ENCODE data around the gene PRR3. TPM values are rescaled to one million over a fixed set of nuclear protein-coding genes. Genes with fewer than 3 reads are reported as not detected.

PRR3 gene
- total and polyA plus RNA-seq, 2 of the 4 experiments (the other 2 are of a cell fraction) = 7.2 to 17.3 TPM

DNA sequence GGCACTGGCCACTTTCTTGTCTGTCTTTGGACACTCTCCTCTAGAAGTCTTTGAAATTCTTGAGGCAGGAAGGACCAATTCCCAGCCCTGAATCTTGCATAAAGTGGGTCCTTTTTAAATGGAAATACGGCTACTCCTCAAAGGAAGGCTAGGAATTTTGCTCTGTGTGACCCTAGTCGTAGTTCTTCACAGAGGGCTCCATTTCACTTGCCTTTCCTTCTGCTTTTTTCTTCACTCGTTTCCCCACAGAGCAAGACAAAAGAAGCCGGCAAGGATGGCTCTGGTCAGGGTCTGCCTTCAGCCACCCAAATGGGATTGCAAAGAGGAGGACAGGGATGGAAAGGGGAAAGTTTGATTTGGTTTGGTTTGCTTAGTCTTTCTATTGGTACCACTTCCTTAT, 42.0 kb upstream of the PRR3 start:
- in situ Hi-C loops (cut with MboI; ENCODE audit: low sequenced_read_pairs) (no loop called here), intact Hi-C loops (cut with micrococcal nuclease) (no loop called here), dilution Hi-C loops (cut with HindIII; ENCODE audit: low sequenced_read_pairs, unreplicated experiment) (no loop called here)
- DNase-seq (no peak), ATAC-seq (ENCODE audit: low read depth) (no peak)
- Histone ChIP-seq H2BK15ac (ENCODE audit: low read depth, low read length) (no peak overlapping the region), H3K23ac (ENCODE audit: low read depth, low read length) (no peak overlapping the region), H3K4me2 (ENCODE audit: low read depth, low read length) (no peak overlapping the region), H3K56ac (ENCODE audit: extremely low read depth, insufficient read depth, low read length) (no peak overlapping the region), H4K8ac (ENCODE audit: low read depth in 2 of 2, low read length in 2 of 2) (peak overlapping the region; percentile 35 to 50; a peak in 2 of 4 replicates), H3K36me3 (ENCODE audit: control insufficient read depth, insufficient read depth, low read length) (no peaks in the 10 kb centered on the region), H3K4me3 (ENCODE audit: insufficient read depth, low read depth, low read length) (no peak overlapping the region), H3K18ac (ENCODE audit: low read depth, low read length) (no peak overlapping the region), H2AK9ac (replicated peaks; ENCODE audit: low read depth, low read length, poor library complexity) (no peak overlapping the region), H3K4ac (ENCODE audit: low read depth, low read length) (no peak overlapping the region), H3K9ac (ENCODE audit: low read depth, low read length) (no peak overlapping the region), H3K4me1 (ENCODE audit: control insufficient read depth, insufficient read depth, low read length) (no peaks in the 10 kb centered on the region; the same call in 1 of the 2 replicates), H2BK120ac (ENCODE audit: low read depth, low read length) (no peak overlapping the region), H2BK20ac (ENCODE audit: low read depth, low read length) (no peak overlapping the region), H3K27me3 (ENCODE audit: control insufficient read depth, insufficient read depth, low read length) (no peaks in the 10 kb centered on the region), H4K91ac (ENCODE audit: insufficient read depth, low read depth, low read length) (no peak overlapping the region; the same call in 1 of the 2 replicates), H4K20me1 (ENCODE audit: insufficient read depth, low read length) (no peaks in the 10 kb centered on the region), H2BK5ac (ENCODE audit: low read depth, low read length, poor library complexity, severe bottlenecking) (no peak overlapping the region), H3K9me3 (ENCODE audit: control insufficient read depth, insufficient read depth, low read length) (no peaks in the 10 kb centered on the region), H3K79me1 (ENCODE audit: low read depth in 1 of 2, low read length in 2 of 2) (no peaks in the 10 kb centered on the region), H2AFZ (replicated peaks; ENCODE audit: low read length, poor library complexity) (peak overlapping the region; percentile 38), H4K5ac (ENCODE audit: low read depth, low read length) (no peak overlapping the region), H3K27ac (ENCODE audit: insufficient read depth, low read length) (no peak overlapping the region), H3K14ac (replicated peaks; ENCODE audit: low read depth, low read length) (no peak overlapping the region), H3K9me1 (ENCODE audit: insufficient read depth, low read length) (no peaks in the 10 kb centered on the region), H2AK5ac (ENCODE audit: low read depth, low read length) (no peak overlapping the region)
- WGBS, 2 experiments (ENCODE audit: extremely low coverage in 2 of 2, insufficient read length in 1 of 2) = no CpG with 5 or more reads among the region's 4 CpGs
- CTCF ChIA-PET = no interaction called here
- no TSS peak for BruUV-seq (replicated peaks)
- POLR2A ChIA-PET (ENCODE audit: unreplicated experiment) = no interaction called here
- TF ChIP-seq FOS (IDR thresholded peaks at IDR 0.05; ENCODE audit: low read depth, low read length) (no peak), CEBPB (IDR thresholded peaks at IDR 0.05; ENCODE audit: low read depth, low read length) (no peak), NFE2L2 (IDR thresholded peaks at IDR 0.05; ENCODE audit: low read depth, low read length) (no peak), MAFK (IDR thresholded peaks at IDR 0.05; ENCODE audit: low read depth, low read length) (no peak), MXI1 (IDR thresholded peaks at IDR 0.05; ENCODE audit: borderline replicate concordance, low read depth, low read length) (no peak), RAD21 (IDR thresholded peaks at IDR 0.05; ENCODE audit: low read length) (no peak), CHD1 (IDR thresholded peaks at IDR 0.05; ENCODE audit: low read depth, low read length) (no peak), BHLHE40 (IDR thresholded peaks at IDR 0.05; ENCODE audit: low read depth, low read length) (no peak), ELK1 (IDR thresholded peaks at IDR 0.05; ENCODE audit: borderline replicate concordance, low read depth, low read length) (no peak), SMC3 (IDR thresholded peaks at IDR 0.05; ENCODE audit: low read depth, low read length) (no peak), RCOR1 (IDR thresholded peaks at IDR 0.05; ENCODE audit: insufficient replicate concordance, low read length) (no peak), MAZ (IDR thresholded peaks at IDR 0.05; ENCODE audit: borderline replicate concordance, low read depth, low read length) (no peak), POLR2A (IDR thresholded peaks at IDR 0.05; ENCODE audit: low read depth, low read length) (no peak), RFX5 (IDR thresholded peaks at IDR 0.05; ENCODE audit: low read depth, low read length) (no peak), USF2 (IDR thresholded peaks at IDR 0.05; ENCODE audit: low read depth, low read length) (no peak)
- TF ChIP-seq, protein P1, sequence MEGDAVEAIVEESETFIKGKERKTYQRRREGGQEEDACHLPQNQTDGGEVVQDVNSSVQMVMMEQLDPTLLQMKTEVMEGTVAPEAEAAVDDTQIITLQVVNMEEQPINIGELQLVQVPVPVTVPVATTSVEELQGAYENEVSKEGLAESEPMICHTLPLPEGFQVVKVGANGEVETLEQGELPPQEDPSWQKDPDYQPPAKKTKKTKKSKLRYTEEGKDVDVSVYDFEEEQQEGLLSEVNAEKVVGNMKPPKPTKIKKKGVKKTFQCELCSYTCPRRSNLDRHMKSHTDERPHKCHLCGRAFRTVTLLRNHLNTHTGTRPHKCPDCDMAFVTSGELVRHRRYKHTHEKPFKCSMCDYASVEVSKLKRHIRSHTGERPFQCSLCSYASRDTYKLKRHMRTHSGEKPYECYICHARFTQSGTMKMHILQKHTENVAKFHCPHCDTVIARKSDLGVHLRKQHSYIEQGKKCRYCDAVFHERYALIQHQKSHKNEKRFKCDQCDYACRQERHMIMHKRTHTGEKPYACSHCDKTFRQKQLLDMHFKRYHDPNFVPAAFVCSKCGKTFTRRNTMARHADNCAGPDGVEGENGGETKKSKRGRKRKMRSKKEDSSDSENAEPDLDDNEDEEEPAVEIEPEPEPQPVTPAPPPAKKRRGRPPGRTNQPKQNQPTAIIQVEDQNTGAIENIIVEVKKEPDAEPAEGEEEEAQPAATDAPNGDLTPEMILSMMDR (conservative IDR thresholded peaks at IDR 0.05; ENCODE audit: low read depth, low read length) = no peak
